Femur (tissue), 1 donor: ENCODE data around the gene GSG1.
"Not testable (repeated sequence)": the region's sequence is repeated elsewhere in the genome, so short reads cannot be mapped to it uniquely, and the experiment has no call there.

Source experiments
- DNase-seq: peaks from one replicate; pipeline ENCODE4 v3.0.0-alpha.2; 2017

GSG1 gene

GRCh38 chr12:13088496-13088895, 15.0 kb downstream of the GSG1 start:
- no peak for DNase-seq

DNA sequence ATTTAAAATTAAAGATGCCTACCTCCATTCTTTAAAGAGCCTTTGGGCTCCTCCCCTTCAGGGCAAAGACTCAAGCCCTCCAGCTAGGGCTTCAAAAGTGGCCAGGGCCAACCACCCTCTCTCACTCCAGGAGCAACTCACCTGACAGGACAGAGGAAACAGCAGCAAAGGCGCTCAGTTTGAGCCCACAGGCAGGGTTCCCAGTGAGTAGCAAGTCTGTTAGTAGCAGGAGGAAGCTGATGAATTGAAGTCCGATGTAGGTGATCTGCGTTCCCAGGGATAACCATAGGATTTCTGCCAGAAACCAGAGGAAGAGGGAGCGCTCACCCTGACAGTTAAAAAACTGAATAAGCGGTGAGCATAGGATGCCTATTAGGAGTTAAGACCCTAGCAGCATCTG, 15.7 kb downstream of the GSG1 start:
- DNase-seq, result no peak

DNA sequence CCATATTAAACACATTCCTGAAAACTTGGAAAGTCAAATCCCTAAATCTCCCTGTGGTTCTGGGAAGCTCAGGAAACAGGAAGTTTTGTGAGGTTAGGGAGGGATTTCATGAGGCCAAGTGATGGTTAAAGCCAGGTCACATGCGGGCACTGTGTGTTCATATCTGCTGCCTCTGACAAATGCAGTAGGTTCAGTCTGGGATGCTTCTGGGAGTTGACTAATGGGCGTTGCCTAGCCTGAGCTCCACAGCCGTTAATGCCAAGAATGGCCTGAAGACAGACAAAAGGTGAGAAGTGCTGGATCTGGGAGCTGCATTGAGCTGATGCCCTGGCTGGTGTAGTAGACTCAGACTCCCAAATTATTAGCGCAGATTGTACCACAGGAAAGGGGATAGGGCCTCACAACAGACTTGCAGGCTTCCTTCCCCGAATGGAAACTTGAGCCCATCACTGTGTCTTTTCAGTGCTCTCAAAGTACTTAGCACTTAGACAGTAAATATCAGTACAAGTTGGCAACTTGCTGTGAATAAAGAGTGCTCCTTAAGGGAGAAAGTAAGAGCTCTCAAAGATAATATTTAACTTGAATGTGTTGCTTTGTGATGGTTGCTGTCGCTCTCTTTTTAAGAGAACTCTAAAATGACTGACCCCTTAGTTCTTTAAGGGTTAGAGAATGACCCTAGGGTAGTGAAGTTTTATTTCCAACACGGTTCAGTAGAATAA, 17.3 kb downstream of the GSG1 start:
- no peak for DNase-seq

DNA sequence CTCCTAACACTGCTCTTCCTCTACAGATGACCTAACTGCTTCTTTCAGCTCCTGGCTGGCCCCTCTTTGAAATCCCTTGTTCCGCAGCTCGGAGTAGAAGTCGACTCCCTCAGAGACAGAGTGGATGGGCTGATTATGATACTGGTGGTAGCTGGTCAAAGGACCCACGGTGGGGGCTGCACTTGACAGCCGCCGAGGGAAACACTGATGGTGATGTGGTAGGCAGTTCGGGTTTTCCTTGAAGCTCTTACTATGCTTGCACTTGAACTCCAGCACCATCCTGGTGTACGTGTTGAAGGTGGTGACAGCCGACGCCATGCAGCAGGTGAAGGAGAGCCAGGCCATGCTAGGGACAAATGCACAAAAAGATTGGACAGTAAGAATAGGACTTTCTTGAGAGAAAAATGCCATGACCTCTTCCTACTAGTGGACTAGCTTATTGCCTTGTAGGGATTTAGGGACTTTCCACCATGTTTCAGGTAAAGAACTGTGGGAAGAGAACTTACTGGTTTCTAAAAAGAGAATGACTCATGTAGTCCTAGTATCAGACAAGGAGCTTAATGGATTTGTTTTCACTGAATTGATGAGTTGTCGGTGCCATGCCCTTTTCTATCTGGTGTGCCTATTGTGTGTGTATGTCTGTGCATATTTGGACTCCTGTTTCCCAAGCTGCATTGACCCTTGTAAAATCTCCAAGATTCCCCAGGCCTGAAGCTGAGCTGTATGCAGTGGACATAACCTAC, 18.4 kb downstream of the GSG1 start:
- DNase-seq, result no peak

DNA sequence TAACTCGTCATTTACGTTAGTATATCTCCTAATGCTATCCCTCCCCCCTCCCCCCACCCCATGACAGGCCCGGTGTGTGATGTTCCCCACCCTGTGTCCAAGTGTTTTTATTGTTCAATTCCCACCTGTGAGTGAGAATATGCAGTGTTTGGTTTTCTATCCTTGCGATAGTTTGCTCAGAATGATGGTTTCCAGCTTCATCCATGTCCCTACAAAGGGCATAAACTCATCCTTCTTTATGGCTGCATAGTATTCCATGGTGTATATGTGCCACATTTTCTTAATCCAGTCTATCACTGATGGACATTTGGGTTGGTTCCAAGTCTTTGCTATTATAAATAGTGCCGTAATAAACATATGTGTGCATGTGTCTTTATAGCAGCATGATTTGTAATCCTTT, 19.8 kb downstream of the GSG1 start:
- DNase-seq, result not testable (repeated sequence)

DNA sequence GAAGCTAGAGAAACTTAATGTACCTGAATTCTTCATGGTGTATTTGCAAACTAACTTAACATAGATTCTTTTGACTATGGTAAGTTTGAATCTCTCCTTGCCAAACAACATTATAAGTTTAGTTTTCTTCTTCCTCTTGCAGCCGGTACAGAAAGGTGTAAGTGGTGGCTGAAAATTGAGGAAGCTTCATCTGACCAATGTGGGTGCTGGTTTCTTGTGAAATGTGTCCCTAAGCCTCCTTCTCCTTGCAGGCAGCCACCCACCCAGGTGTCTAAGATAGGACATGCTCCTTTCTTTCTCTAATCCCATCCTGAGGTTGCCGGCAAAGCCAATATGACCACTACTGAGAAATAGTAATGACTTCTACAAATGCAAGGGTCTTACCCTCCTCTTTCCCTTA, 20.6 kb downstream of the GSG1 start:
- DNase-seq, result no peak

DNA sequence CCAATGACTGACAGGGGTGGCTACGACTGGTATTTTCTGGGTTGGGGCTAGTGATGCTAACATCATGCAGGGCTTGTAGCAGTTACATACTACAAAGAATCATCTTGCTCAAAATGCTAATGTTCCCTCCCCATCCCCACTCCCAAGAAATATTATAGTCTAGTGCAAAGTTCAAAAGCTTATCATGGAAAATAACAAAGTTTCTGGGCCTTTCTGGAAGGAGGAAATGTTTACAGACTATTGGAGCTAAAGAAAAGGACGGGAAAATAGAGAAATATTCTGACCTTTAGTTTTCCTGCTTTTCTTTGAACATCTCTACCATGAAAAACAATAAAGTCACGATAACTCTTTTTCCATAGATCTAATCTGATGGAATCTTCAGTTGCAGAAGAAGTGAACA, 23.2 kb downstream of the GSG1 start:
- no peak for DNase-seq

- DNase-seq, result no peak
Measured at GRCh38 chr12:13079440-13079906, 24.0 kb downstream of the GSG1 start.

DNA sequence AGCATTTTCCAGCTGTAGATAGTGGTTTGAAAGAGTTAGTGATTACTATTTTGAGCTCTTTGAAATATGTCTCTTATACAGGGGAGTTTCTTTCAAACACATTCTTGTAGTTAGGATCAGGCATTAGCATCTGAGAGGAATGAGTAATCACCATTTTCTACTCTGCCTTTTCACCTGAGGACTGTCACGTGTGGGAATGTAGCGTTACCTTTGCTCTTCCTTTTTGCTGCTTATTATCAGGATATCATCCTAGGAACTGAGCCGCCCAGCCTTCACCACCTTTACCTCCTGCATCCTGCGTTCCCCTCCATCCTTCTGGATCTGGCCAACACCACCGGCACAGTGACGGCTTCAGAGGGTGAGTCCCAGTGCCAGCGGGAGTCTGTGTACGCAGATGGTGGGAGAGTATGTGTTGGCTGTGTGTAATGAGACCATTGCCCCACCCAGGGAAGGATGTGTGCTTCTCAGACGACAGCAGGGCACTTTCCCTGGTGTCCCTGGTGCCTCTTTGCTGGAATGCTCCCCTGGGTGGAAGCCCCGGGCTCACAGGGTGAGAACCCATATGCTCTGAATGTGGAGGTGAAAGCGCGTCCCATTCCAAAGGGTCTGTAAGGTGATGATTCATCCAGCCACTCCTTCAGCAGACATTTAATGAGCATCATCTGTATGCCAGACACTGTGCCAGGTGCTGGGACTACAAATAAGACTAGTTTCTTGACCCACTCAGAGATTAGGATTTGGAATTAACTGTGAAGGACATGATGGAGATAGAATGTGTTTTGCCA, 27.5 kb downstream of the GSG1 start:
- no peak for DNase-seq

GRCh38 chr12:13075118-13075480, 28.4 kb downstream of the GSG1 start:
- no peak for DNase-seq

GRCh38 chr12:13074396-13075117, 28.9 kb downstream of the GSG1 start:
- DNase-seq, result no peak

- no peak for DNase-seq
Measured at GRCh38 chr12:13073173-13073572, 30.3 kb downstream of the GSG1 start.

DNA sequence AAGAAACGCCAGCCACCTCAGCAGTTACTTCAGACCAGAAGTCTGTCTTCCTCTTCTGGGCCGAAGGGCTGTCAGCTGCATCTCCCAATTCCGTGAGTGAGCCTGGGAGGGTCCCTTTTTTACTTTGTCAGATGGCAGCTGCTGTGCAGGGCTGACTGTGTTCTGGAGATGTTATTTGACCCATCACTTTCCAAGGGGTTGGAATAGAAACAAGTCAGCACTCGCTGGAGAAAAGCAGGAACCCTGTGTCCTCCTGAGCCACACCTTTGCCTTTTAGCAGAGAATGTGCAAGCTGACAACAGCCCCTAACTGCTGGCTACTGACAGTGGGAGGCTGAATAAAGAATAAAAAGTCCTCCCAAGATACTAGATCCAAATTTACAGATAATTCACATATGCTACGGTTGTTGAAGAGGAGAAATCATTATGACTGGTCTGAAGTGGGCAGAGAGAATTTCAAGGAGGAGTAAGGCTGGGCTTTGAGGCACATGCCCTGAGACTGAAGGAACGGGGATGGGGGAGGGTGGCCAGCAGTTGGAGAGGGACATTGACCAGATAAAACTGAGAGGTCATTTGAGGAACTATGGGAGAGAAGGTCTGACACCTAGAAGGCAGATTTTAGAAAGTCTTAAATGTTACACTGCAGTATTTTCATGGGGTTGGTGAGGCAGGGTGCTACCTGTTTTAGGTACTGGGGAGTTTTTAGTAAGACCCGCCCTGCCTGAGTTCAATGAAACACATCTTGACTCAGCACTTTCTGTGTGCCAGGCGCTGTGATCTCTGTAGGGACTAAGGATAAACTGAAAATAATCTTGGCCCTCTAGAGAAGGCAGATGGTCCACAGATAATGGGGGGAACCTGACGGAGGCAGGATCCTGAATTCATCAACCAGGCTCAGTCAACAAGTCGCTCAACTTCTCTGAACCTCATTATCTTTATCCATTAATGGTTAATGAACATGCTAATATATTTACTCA, 31.9 kb downstream of the GSG1 start:
- DNase-seq, result no peak

DNA sequence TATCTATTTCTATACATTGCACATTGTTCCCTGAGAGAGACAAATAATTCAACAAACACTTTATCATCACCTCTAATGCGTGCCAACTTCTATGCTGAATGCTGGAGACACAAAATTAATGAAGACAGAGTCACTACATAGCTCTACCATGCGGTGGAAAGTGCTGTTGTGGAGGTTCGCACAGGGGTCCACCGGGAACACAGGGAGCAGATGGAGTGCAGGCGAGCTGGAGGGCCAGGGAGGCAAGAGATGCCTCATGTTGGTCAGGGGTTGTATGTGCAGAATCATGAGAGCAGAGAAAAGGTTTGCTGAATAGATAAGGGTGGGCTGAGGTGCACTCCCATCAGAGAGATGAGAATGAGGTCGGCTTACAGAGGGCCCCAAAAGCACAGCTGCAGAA, 34.1 kb downstream of the GSG1 start:
- no peak for DNase-seq

DNA sequence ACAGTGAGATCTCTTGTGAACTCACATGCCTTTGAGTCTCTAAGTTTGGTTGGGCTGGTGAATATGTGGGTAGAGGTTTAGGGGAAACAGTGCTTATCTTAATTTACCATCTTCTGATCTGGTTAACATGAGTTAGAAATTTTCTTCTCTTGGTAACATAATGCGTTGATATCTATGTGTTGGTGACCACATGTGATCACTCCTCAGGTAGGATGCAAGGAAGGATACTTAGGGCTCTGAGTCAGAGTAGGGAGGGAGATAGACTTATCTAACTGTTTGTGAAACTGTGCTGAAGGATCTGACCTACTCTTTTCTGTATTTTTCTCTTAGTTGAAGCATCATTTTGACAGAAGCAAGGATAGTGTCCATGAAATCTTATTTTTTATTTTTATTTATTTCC, 36.1 kb downstream of the GSG1 start:
- DNase-seq, result no peak

GRCh38 chr12:13066459-13066858, 37.0 kb downstream of the GSG1 start:
- DNase-seq, result no peak

- no peak for DNase-seq
Measured at GRCh38 chr12:13066014-13066413, 37.5 kb downstream of the GSG1 start.

- DNase-seq, result no peak
Measured at GRCh38 chr12:13062669-13063068, 40.8 kb downstream of the GSG1 start.

DNA sequence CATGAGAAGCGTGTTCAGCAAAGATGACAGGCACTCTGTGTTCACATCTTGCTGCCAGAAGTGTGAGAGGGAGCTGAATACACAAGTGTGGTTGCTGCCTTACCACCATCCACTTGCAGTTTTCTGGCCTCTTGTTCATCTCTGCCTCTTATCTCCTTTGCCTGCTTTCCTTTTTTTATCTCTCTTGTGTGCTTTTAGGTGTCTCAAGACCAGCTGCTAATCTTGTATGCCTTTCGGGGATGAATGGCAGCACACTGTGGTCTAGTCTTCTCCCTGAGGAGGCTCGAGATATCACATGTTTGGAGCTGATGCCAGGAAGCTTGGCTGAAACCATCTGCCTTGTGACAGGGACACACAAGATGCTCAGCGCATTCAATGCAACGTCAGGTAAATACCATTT, 42.1 kb downstream of the GSG1 start:
- DNase-seq, result no peak

- no peak for DNase-seq
Measured at GRCh38 chr12:13060581-13060980, 42.9 kb downstream of the GSG1 start.

- not testable (repeated sequence) for DNase-seq
Measured at GRCh38 chr12:13053617-13054016, 49.9 kb downstream of the GSG1 start.

- DNase-seq, result no peak
Measured at GRCh38 chr12:13052421-13052820, 51.0 kb downstream of the GSG1 start.
